Hematopoietic multipotent progenitor cell treated with erythropoietin and hydrocortisone succinate and interleukin-3 and kit ligand, for 17 days (in vitro differentiated cells): Measurements from ENCODE around the gene EHD1.

Source experiments
- DNase-seq: peaks from one replicate; pipeline ENCODE4 v3.0.0-alpha.2; 2015; ENCODE audit warnings: low spot score

EHD1 gene

DNA sequence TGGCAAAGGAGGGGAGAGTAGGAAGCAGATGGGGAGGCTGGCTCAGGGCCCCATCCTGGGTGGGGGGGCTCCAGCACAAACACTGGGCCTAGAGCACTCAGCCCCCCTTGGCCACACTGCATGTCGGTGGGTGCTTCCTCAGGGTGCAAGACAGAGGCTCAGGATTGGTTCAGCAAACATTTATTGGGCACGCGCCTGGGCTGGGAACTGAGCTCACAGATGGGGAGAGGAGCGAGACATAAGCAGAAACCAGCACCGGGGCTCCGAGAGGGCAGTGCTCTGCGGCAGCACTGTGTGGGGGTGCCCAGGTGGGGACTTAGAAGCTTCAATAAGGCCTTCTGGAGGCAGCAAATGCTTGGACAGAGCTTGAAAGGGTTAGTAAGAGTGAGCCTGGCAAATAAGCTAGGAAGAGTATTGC is 12.1 kb upstream of the EHD1 start:
- peak; percentile 24 for DNase-seq

DNA sequence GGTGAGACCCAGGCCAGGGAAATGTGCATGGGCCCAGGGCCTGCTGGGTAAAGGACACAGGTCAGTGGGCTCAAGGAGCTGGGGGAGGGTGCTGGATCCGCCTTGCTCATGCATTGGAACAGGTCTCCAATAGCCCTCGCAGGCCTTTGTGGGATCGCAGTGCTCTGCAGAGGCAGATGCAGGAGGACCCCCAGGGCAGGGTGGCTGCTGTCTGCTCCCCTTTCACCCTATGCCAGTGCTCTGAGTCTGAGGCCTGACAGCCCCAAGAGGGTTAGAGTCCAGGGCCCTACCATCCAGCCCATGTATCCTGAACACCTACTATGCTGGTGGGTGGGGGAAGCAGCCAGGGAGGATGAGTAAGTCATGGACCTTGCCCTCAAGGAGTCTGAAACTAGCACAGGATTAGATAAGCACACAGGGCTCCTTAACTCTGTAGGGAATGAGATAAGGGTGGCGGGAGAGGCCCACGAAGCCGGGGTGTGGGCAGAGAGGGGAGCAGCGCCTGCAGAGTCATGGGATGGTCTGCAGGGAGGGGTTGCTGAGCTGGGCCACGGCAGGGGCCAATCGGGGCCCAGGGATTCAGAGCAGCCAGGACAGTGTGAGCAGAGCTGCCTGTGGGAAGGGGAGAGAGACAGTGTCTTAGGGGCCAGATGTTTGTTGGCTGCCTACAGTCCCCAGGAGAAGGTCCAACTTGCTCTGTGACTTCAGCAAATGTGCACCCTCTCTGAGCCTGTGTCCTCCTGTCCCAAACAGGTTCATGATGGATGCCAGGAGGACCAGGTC is 10.5 kb upstream of the EHD1 start:
- DNase-seq: peak; percentile 91

DNA sequence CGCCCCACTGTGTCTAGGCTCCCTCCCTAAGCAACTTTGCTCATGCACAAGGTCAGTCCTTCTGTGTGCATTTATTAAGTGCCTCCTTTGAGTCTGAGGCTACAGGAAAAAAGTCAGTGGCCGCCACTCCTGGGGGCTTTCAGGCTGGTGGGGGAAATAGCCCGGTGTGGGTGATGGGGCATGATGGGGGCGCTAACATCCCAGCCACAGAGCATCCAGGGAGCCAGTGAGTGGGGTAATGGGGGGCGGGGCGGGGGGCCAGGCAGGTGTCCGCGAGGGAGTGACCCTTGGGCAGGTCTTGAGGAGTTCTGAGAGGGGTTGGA is 9.9 kb upstream of the EHD1 start:
- no peak for DNase-seq

DNA sequence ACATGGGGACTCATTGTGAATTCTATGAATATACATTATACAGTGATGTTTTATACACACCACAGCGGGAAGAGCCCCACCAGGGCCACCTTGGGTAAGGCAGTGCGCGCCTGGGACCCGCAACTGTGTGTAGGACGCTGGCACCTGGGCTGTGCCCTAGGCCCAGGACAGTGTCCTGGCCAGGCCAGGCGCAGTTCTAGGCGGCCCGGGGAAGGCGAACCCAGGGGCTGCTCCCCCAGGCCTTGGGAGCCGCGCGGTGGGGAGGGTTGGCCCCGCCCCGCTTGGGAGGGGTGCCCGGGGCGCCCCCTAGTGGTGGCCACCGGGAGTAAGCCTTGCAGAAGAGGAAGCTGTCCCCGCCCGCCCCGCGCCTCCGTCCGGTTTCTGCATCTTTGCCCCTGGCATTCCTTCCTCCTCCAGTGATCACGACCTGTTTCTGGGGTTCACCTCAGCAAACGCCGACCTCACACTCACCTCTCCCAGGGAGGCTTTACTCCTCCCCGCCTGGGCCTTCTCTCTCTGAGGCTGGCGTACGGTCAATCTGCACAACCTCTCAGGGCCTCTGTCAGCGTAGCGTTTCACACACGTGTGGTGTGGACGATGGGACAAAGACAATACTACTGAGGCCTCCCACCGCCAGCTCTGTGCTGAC is 9.5 kb upstream of the EHD1 start:
- peak; percentile 91 for DNase-seq

DNA sequence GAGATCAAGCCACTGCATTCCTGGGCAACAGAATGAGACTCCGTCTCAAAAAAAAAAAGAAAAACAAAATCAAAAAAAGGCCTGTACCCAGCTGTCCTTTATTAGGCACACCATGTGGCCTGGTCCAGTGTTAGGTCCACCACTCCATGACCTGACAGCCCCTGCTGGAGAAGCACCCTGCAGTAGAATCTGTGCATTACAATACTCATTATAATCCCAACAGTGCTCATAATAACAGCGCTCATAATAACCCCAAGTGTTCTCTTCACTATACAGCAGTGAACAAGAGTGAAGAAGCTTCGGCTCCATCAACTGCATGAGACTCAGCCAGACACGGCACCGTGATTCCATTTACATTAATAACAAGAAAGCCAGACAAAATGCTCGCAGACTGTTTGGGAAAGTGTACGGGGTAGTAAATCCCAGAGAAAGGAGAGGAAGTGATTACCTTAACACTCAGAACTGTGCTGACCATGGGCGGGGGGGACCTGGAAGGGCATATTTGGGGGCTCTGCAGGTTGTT is 8.9 kb upstream of the EHD1 start:
- no peak for DNase-seq

DNA sequence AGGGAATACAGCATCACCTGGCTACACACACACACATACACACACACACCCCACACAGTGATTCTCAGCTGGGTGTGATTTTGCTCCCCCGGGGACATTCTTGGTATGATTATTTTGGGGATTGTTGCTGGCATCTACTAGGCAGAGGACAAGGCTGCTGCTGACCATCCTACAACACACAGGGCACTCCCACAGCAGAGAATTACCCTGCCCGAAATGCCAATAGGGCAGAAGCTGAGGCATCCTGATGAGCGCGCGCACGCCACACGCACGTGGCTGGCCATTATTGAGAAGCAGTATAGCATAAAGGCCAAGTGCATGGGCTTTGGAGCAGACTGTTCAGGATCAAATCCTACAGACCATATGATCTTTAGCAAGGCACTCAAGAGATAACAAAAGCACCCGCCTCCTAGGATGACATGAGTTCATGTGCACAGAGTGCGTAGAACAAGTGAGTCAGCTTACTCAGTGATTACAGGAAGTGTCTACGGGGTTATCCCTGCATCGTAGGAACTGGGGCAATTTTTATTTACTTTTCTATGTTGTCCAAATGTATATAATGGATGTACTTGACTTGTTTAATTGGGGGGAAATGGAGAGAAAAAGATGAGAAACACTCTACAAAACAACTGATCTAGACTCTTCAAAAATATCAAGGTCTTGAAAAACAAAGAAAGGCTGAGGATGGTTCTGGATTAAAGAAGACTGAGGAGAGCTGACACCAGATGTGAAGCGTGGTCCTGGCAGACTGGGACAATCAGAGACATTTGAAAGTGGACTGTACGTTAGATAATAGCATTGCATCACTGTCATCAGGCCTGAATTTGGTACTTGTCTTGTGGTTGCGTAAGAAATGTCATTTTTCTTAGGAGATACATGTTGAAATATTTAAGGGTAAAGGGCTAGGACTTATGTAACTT is 7.2 kb upstream of the EHD1 start:
- DNase-seq: peak; percentile 93

DNA sequence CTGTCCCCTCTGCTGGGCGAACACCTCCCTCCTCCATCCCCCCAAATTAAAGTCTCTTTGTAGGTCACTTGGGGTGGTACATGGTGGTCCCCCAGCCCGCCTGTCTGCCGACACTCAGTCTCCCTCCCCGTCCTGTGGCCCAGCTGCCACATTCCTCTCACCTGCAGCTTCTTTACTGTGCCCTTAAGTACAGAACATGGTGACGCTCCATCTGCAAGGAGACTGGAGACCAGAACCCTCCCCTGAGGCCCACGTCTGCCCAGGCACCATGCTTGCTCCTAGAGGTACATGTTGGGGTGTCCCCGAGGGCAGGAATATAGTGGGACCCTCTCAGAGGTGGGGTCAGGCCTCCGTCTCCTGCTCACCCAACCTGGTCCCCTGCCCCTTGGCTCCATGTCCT is 5.6 kb upstream of the EHD1 start:
- DNase-seq: no peak

DNA sequence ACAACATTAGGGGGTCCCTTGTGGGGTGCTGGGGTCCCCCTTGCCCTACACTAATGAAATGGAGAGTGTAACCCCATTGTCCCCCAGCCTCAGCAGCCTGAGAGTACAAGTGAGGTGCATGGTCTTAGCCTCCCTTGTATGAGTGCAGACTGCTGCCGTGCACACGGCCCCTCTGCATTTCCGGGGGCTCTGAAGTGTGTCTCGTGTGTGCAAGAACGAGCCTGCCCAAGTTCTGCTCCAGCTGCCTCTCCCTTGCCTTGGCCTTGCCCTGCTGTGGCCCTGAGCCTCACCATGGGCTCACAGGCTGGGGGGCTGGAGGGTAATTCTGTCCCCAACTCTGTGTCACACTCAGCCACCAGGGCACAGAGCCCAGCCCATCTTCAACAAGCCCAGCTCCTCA is 5.2 kb upstream of the EHD1 start:
- no peak for DNase-seq

DNA sequence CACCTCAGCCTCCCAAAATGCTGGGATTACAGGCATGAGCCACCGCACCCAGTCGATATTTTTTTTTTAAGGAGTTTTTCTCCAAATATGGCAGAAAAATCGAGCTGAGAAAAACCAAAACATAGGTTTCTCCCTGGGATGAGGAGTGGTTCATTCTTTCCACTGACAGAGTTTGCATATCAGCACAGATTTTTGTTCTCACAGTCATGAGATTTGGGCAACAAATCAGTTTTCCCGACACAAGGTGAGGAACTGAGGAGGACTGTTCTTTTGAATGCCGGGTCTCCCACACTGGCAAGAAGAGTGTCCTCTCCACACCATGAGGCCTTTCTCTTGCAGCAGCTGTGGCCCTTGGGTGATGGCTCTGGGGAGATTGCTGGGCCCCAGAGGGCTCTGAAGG is 3.8 kb upstream of the EHD1 start:
- DNase-seq: no peak

DNA sequence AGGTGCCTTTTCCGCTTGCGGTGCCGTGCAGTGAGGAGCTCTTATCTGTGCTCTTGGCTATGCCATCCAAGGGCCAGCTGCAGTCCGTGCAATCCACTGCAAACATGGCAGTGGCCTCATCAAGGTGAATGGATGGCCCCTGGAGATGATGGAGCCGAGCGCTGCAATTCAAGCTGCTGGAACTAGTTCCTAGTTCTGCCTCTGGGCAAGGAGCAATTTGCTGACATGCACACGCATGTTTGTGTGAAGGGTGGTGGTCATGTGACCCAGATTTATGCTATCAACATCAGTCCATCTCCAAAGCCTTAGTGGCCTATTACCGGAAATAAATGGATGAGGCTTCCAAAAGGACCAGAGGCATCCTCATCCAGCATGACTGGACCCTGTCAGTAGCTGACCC is 3.1 kb upstream of the EHD1 start:
- DNase-seq: peak; percentile 11

DNA sequence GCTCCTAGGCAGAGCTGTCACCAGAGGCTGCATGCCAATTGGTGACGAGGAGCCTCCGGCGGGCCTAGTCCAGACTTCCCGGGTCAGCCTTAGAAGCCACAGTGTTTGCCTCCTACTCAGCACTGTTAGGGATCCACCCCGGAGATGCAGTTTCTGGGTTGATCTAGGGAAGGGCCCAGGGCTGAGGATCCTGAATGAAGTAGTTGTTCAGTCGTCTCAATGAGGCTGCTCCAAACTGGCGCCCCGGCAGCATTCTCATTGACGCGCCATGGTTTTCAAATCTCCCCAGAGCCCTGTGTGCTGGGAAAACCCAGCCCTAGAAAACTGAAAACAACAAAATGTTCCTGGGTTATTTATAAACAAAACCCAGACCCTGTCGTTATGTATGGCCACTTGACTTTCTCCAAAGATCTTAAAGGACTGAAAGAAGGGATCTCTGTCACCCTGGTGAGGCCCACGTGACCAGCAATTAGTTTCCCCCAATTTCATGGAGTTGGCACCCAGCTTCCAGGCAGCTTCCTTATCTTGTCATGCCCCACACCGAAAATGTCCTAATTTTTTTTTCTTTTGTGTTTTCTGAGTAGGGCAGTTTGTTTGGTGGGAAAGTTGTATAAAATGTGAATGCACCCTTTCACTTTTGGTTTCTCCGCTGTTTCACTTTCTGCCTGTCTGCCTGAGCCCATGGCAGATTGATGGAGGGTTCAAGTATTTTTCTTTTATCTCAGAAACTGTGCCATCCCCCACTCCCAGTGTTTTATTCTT is 2.0 kb upstream of the EHD1 start:
- DNase-seq: peak; percentile 28

DNA sequence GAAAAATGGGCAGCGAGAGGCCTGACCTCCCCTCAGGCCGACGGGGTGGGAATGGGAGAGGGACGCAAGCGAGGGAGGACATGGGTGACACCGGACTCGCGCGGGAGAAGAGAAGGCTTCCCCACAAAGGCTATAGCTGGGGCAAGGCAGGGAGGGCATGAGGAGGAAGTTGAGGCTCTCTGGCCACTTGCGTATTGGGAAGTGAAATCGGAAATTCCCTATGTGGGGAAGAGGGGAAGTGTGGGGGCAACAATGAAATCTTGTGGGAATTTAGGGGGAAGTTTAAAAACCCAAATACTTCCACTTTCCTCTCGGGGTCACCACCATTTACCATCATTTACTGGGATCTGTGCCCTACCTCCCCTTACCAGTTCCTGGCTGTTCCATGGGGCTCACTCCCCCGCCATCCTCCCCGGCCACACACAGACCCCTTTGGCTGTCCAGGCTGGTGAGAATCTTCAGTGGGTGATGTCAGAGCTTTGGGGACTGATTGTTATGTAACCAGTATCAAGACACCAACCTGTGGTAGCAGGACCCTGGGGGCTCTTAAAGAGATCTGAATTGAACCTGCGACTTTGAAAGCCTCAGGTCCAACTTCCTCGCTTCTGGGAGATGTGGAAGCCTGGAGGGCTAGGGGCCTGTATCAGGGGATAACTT is 951 bp upstream of the EHD1 start:
- DNase-seq: peak; percentile 22

DNA sequence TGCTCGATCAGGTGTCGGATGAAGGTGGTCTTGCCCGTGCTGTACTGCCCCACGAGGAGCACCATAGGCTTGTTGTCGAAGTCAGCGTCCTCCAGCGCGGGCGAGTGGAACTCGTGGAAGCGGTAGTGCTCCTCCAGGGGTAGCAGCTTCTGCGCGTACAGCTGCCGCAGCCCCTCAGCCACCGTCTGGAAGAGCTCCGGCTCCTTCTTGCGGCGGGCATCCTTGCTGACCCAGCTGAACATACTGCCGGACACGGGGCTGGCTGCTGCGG is 263 bp downstream of the EHD1 start:
- no peak for DNase-seq

DNA sequence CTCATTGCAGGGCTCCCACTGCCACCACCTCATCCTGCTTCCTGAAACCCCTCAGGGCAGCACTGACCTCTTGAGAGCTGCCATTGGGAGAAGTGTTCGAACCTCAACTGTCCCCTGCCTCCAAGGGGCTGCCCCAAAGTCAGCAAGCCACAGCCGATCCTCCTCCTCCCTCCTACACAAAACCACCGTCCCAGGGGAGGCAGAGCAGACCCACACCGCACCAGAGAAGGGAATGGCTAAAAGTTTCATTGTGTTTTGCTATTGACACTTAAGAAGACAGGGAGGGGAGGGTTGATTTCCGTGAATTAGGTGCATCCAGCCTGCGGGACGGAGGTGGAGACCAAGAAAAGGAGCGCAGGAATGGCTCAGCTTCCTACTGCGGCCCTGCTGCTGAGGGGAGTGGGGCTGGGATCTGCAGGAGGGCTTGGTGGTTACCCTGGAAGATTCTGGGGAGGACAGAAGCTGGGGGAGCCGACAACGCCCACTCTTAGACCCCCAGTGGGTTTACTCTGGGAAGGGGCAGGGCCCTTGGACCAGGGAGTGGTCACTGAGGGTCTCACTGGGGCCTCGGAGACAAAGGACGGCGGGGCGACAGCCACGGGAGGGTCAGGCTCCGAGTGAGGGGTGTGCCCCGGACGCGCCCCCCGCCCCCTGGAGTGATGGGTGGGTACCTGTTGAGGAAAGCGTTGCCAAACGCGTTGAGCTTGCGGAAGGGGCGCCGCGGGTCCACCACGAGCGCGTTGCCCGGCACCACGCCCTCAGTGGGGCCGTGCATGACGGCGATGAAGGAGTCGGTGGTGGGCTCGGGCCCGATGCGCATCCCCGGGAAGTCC is 815 bp downstream of the EHD1 start:
- peak; percentile 38 for DNase-seq

DNA sequence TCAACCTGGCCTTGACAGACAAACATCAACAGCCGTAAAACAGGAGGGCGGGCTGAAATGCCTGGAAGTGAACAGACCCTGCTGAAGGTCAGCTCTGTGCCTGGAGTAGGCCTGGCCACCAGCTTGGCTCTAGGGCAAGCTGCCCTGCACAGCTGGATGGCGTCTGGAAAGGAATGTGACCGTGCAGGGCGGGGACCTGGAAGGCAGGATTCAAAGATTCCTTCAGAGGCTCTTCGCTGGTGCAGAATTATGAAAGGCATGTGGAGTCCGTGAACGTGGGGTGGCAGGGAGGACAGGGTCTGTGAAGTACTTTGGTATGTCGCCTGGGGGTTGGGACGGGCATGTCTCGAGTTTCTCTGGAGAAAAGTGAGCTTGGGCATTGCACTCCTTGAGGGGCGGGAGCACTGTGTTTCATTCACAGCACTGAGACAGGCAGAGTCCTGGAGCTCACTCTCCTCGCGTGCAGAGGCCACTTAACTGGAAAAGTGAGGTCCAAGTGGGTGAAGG is 1.5 kb downstream of the EHD1 start:
- DNase-seq: no peak

DNA sequence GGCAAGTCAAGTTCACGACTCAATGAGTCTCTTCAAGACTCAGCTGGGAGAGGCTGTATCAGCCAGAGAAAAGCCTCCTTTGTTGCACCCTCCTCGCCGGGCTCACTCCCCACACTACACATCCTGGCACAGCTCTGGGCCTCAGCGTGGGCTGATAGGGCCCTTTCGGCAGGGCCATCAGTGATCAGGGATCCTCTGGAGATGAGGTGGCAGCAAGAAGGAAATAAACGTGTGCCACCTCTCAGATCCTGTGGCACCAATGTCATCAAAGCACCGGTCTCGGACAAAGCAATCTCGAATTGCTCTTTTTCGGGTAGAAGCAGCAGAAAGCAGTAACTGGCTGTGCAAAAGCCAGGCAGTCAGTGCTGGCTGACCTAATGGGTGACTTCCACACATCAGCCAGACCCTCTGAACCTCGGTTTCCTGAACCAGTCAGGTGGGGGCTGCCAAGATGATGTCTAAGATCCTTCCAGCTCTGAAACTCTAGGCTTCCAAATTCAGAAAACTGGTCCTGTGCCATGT is 2.1 kb downstream of the EHD1 start:
- DNase-seq: no peak

DNA sequence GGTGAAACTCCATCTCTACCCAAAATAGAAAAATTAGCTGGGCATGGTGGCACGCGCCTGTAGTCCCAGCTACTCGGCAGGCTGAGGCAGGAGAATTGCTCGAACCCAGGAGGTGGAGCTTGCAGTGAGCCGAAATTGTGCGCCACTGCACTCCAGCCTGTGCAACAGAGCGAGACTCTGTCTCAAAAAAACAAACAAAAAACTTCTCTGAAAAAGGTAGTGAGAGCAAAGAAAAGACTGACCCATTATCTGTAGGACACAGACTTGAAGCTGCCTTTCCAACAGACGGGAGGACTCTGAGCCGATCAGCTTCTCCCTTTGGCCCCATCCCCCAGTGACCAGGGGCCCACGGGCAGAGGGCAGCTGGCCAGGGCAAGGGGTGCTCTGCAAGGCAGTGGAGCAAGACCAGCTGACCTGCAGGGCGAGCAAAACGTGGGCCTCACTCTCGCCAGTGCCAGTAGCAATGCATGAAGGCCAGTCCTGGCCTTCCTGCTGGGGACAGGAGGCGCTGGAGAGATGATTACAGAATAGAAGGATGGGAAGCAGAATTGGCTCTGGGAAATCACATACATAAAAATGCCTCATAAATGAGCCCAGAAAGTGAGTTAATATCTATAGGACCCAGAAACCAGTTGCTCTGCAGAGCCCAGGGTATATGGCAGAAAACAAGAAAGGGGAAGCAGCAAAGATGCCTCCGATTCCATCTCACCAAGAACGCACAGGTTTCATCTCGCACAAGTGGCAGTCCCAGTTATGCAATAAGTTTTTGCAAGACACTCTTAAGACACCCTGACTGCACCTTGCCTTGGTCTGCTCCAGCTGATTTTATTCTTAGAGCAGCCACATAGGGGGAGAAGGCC is 2.8 kb downstream of the EHD1 start:
- no peak for DNase-seq

DNA sequence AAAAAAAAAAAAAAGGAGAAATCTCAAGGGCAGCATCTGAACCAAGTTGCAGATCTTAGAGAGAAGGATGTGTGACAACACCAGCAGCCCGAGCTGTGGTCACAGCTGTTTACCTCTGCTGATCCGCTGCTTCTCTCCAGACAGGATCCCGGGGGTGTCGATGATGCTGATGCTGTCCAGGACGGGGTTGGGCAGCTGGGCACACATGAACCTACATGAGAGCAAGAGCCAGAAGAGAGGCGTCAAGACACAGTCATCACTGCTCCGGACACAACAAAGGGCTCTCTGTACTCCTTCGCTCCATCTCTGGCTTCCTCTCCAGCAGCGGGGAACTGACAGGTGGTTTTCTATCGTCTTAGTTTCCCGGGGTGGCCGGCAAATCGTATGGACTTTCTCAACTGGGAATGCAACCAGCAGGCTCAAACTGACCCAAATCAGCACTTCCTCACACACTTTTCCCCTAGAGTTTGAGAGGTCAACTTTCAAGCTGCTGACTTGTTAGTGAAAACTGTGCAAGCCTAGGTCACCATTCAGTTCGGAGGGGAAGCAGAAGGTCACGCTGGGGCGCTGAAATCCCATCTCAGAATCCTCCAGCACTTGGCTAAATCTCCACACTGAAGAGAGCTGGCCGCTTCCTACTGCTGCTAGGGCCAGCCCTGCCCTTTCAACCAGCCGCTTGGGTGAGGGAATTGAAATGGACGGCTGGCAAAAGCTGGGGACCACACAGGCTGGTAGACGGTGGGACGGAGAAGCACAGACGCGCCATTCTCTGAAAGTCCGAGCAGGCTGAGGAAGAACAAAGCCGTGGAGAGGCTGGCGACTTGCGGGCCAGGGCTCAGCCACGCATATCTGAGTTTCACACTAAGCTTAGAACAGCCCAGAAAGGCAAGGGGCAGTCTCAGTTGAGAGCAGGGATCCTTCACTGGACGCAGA is 3.8 kb downstream of the EHD1 start:
- DNase-seq: no peak
